ENCODE measurements around the gene VDR. TPM values are rescaled to one million over a fixed set of nuclear protein-coding genes. Genes with fewer than 3 reads are reported as not detected.
A peak's percentile ranks its signal among the peaks of the same experiment; 100 is the strongest.

Gene VDR
- total and polyA plus RNA-seq, 2 donors (not counting 1 experiment from before 2014, with no cell fraction given): 0.37 to 0.42 TPM

GRCh38 chr12:47900131-47901062 is 4.4 kb downstream of the VDR start:
- H3K79me2 ChIP-seq (ENCODE audit: control insufficient read depth, insufficient read depth, low read length): no peaks in the 10 kb centered on the region
- no peak overlapping the region for H3K27ac ChIP-seq (ENCODE audit: low read length in 2 of 2)
- no peaks in the 10 kb centered on the region for H4K20me1 ChIP-seq (ENCODE audit: control insufficient read depth, insufficient read depth, low read length, poor library complexity, severe bottlenecking)
- Mint-ChIP-seq H3K27ac (no peak overlapping the region), H3K9me3 (ENCODE audit: insufficient read depth) (no peaks in the 10 kb centered on the region), H3K4me3 (no peak overlapping the region), H3K27me3 (peaks cover 53% of the 10 kb centered on the region), H3K4me1 (peaks cover 34% of the 10 kb centered on the region)
- WGBS (ENCODE audit: insufficient coverage): 72% methylated on average over 7 of the region's 8 CpGs
- ChIA-PET POLR2A (no interaction called here), CTCF (interaction anchor here (1.3 kb wide), 1 partner anchor 71 kb away, joined by 3 read pairs; no protein-coding TSS in a partner anchor)
- no peak for TF ChIP-seq EZH2 (IDR thresholded peaks at IDR 0.05; ENCODE audit: borderline replicate concordance, insufficient read depth, low read depth, low read length, poor library complexity, severe bottlenecking)
- TF ChIP-seq CTCF (IDR thresholded peaks at IDR 0.05): no peak
- H3K36me3 ChIP-seq (replicated peaks in 1 of 2; ENCODE audit: control extremely low read depth in 1 of 2, control insufficient read depth in 1 of 2, extremely low read depth in 1 of 2, insufficient read depth in 2 of 2, low read length in 1 of 2): no peaks in the 10 kb centered on the region
- H3K4me2 ChIP-seq (replicated peaks; ENCODE audit: low read depth, low read length, poor library complexity, severe bottlenecking): no peak overlapping the region
- ATAC-seq (ENCODE audit: low read depth) (no peak), DNase-seq (peak; percentile 52)
- peaks cover 0 to 67% (median 27%) of the 10 kb centered on the region in 4 experiments for H3K27me3 ChIP-seq (replicated peaks in 1 of 4; ENCODE audit: control extremely low read depth in 1 of 4, control insufficient read depth in 3 of 4, insufficient read depth in 4 of 4, low read length in 3 of 4)
- peaks cover 23 to 34% of the 10 kb centered on the region in 2 donors for H3K4me1 ChIP-seq (ENCODE audit: control insufficient read depth in 2 of 2, insufficient read depth in 2 of 2, low read length in 2 of 2)
- H3K9ac ChIP-seq (ENCODE audit: low read length): no peak overlapping the region
- H3K4me3 ChIP-seq (ENCODE audit: control extremely low read depth in 1 of 5, extremely low read depth in 1 of 5, insufficient read depth in 1 of 5, low read depth in 2 of 5, low read length in 4 of 5): no peak overlapping the region
- intact Hi-C loops (cut with micrococcal nuclease): loop anchor here (10.0 kb wide), 1 partner anchor 264 kb away; no protein-coding TSS in a partner anchor
- no peak overlapping the region for H2AFZ ChIP-seq (ENCODE audit: insufficient read depth, low read depth, low read length, poor library complexity, severe bottlenecking)
- peaks cover 0 to 8% (median 0%) of the 10 kb centered on the region in 3 donors for H3K9me3 ChIP-seq (ENCODE audit: control extremely low read depth in 1 of 3, control insufficient read depth in 2 of 3, insufficient read depth in 1 of 3, low read length in 2 of 3)

GRCh38 chr12:47899466-47899865 is 5.3 kb downstream of the VDR start:
- ATAC-seq (ENCODE audit: low read depth) (no peak), DNase-seq (no peak)
- ChIA-PET POLR2A (no interaction called here), CTCF (interaction anchor here (1.3 kb wide), 1 partner anchor 72 kb away, joined by 3 read pairs; no protein-coding TSS in a partner anchor)
- WGBS (ENCODE audit: insufficient coverage): 87% methylated on average over 4 of the region's 5 CpGs
- H3K9me3 ChIP-seq (ENCODE audit: control extremely low read depth in 1 of 3, control insufficient read depth in 2 of 3, insufficient read depth in 1 of 3, low read length in 2 of 3): peaks cover 0 to 4% (median 0%) of the 10 kb centered on the region in 3 donors
- H3K4me2 ChIP-seq (replicated peaks; ENCODE audit: low read depth, low read length, poor library complexity, severe bottlenecking): no peak overlapping the region
- no peaks in the 10 kb centered on the region for H3K36me3 ChIP-seq (replicated peaks in 1 of 2; ENCODE audit: control extremely low read depth in 1 of 2, control insufficient read depth in 1 of 2, extremely low read depth in 1 of 2, insufficient read depth in 2 of 2, low read length in 1 of 2)
- Mint-ChIP-seq H3K9me3 (ENCODE audit: insufficient read depth) (no peaks in the 10 kb centered on the region), H3K4me1 (peaks cover 28% of the 10 kb centered on the region), H3K4me3 (no peak overlapping the region), H3K27ac (no peak overlapping the region), H3K27me3 (peaks cover 51% of the 10 kb centered on the region)
- H3K79me2 ChIP-seq (ENCODE audit: control insufficient read depth, insufficient read depth, low read length): no peaks in the 10 kb centered on the region
- peaks cover 0 to 59% (median 25%) of the 10 kb centered on the region in 4 experiments for H3K27me3 ChIP-seq (replicated peaks in 1 of 4; ENCODE audit: control extremely low read depth in 1 of 4, control insufficient read depth in 3 of 4, insufficient read depth in 4 of 4, low read length in 3 of 4)
- no peak overlapping the region for H3K9ac ChIP-seq (ENCODE audit: low read length)
- no peaks in the 10 kb centered on the region for H4K20me1 ChIP-seq (ENCODE audit: control insufficient read depth, insufficient read depth, low read length, poor library complexity, severe bottlenecking)
- TF ChIP-seq CTCF (IDR thresholded peaks at IDR 0.05) (no peak), EZH2 (IDR thresholded peaks at IDR 0.05; ENCODE audit: borderline replicate concordance, insufficient read depth, low read depth, low read length, poor library complexity, severe bottlenecking) (no peak)
- intact Hi-C loops (cut with micrococcal nuclease): no loop called here
- no peak overlapping the region for H2AFZ ChIP-seq (ENCODE audit: insufficient read depth, low read depth, low read length, poor library complexity, severe bottlenecking)
- H3K27ac ChIP-seq (ENCODE audit: low read length in 2 of 2): no peak overlapping the region
- H3K4me1 ChIP-seq (ENCODE audit: control insufficient read depth in 2 of 2, insufficient read depth in 2 of 2, low read length in 2 of 2): peaks cover 18 to 28% of the 10 kb centered on the region in 2 donors
- no peak overlapping the region for H3K4me3 ChIP-seq (ENCODE audit: control extremely low read depth in 1 of 5, extremely low read depth in 1 of 5, insufficient read depth in 1 of 5, low read depth in 2 of 5, low read length in 4 of 5)
